ENCODE data around the gene PCDHA2. TPM values are rescaled to one million over a fixed set of nuclear protein-coding genes. Genes with fewer than 3 reads are reported as not detected.
A peak's percentile ranks its signal among the peaks of the same experiment; 100 is the strongest.
"Not testable (repeated sequence)": the region's sequence is repeated elsewhere in the genome, so short reads cannot be mapped to it uniquely, and the experiment has no call there.

PCDHA2 gene
- total RNA-seq, 2 experiments from 2014 or later, result not detected

DNA sequence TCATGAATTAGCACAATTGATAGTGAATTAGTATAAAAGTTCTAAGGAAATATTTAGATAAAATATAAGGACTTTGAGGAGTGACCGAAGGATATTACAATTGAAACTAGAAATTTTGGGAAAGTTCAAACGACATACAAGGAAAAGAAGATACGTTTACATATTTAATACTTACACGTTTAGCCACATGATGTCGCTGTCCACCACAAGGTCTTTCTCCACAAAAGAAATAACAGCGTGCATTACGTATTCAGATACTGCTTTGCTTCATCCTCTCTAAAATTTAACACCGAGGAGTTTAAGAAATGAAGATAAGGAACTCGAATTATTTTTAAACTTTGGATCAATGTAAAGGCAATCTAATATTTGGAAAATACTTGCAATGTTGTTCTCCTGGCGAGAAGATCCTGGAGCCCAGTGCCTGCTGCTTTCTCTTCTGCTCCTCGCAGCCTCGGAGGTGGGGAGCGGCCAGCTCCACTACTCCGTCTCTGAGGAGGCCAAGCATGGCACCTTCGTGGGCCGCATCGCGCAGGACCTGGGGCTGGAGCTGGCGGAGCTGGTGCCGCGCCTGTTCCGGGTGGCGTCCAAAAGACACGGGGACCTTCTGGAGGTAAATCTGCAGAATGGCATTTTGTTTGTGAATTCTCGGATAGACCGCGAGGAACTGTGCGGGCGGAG, 6.3 kb downstream of the PCDHA2 start, which contains the start of gene PCDHA3:
Gene PCDHA3, plus strand, starts transcription at position 242 of the 678 bp plus-strand sequence.
- peak within 1 kb of the TSS; percentile 50 for H3K27ac Mint-ChIP-seq

DNA sequence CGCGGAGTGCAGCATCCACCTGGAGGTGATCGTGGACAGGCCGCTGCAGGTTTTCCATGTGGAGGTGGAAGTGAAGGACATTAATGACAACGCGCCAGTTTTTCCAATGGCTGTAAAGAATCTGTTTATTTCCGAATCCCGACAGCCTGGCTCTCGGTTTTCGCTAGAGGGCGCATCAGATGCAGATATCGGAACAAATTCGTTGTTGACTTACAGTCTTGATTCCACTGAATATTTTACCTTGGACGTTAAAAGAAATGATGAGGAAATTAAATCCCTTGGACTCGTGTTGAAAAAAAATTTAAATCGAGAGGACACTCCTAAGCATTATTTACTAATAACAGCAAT, 6.8 kb downstream of the PCDHA2 start:
- no peak overlapping the region for H3K4me3 Mint-ChIP-seq
- DNase-seq, result no peak
- no peaks in the 10 kb centered on the region for H3K36me3 Mint-ChIP-seq (ENCODE audit: low read depth)
- H3K27me3 Mint-ChIP-seq, result peaks cover 1% of the 10 kb centered on the region
- peak overlapping the region; percentile 50 for H3K27ac Mint-ChIP-seq
- ChIA-PET POLR2A (no interaction called here), CTCF (interaction anchor here (0.8 kb wide), 1 partner anchor 518 kb away, joined by 3 read pairs; no protein-coding TSS in a partner anchor)
- no peaks in the 10 kb centered on the region for H3K4me1 Mint-ChIP-seq
- peaks cover 23% of the 10 kb centered on the region for H3K9me3 Mint-ChIP-seq

More for the DNA sequence above, 6.3 kb downstream of the PCDHA2 start, which contains the start of gene PCDHA3:
- Mint-ChIP-seq H3K27me3 (peaks cover 1% of the 10 kb centered on the region), H3K9me3 (peaks cover 24% of the 10 kb centered on the region), H3K4me1 (no peaks in the 10 kb centered on the region), H3K4me3 (no peak within 1 kb of the TSS), H3K36me3 (ENCODE audit: low read depth) (no peaks in the 10 kb centered on the region)
- ChIA-PET POLR2A (no interaction called here), CTCF (no interaction called here)
- DNase-seq, result no peak

DNA sequence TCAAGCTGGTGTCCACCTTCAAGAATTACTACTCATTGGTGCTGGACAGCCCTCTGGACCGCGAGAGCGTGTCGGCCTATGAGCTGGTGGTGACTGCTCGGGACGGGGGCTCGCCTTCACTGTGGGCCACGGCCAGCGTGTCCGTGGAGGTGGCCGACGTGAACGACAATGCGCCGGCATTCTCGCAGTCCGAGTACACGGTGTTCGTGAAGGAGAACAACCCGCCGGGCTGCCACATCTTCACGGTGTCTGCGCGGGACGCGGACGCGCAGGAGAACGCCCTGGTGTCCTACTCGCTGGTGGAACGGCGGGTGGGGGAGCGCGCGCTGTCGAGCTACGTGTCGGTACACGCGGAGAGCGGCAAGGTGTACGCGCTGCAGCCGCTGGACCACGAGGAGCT, 7.7 kb downstream of the PCDHA2 start:
- peaks cover 25% of the 10 kb centered on the region for H3K9me3 Mint-ChIP-seq
- H3K27ac Mint-ChIP-seq; H3K4me3 Mint-ChIP-seq; H3K27me3 Mint-ChIP-seq; H3K36me3 Mint-ChIP-seq (ENCODE audit: low read depth); DNase-seq; H3K4me1 Mint-ChIP-seq; POLR2A ChIA-PET: not testable (repeated sequence)
- CTCF ChIA-PET, result interaction anchor here (0.8 kb wide), 1 partner anchor 517 kb away, joined by 3 read pairs; no protein-coding TSS in a partner anchor

DNA sequence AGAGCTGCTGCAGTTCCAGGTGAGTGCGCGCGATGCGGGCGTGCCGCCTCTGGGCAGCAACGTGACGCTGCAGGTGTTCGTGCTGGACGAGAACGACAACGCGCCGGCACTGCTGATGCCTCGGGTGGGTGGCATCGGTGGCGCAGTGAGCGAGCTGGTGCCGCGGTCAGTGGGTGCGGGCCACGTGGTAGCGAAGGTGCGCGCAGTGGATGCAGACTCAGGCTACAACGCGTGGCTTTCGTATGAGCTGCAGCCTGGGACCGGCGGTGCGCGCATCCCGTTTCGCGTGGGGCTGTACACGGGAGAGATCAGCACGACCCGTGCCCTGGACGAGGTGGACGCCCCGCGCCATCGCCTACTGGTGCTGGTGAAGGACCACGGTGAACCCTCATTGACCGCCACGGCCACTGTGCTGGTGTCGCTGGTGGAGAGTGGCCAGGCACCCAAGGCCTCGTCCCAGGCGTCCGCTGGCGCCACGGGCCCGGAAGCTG, 8.2 kb downstream of the PCDHA2 start:
- H3K36me3 Mint-ChIP-seq (ENCODE audit: low read depth), result no peaks in the 10 kb centered on the region
- H3K27ac Mint-ChIP-seq, result no peak overlapping the region
- ChIA-PET CTCF (no interaction called here), POLR2A (no interaction called here)
- no peaks in the 10 kb centered on the region for H3K4me1 Mint-ChIP-seq
- peaks cover 27% of the 10 kb centered on the region for H3K9me3 Mint-ChIP-seq
- H3K27me3 Mint-ChIP-seq, result peaks cover 3% of the 10 kb centered on the region
- DNase-seq, result no peak
- H3K4me3 Mint-ChIP-seq, result no peak overlapping the region

DNA sequence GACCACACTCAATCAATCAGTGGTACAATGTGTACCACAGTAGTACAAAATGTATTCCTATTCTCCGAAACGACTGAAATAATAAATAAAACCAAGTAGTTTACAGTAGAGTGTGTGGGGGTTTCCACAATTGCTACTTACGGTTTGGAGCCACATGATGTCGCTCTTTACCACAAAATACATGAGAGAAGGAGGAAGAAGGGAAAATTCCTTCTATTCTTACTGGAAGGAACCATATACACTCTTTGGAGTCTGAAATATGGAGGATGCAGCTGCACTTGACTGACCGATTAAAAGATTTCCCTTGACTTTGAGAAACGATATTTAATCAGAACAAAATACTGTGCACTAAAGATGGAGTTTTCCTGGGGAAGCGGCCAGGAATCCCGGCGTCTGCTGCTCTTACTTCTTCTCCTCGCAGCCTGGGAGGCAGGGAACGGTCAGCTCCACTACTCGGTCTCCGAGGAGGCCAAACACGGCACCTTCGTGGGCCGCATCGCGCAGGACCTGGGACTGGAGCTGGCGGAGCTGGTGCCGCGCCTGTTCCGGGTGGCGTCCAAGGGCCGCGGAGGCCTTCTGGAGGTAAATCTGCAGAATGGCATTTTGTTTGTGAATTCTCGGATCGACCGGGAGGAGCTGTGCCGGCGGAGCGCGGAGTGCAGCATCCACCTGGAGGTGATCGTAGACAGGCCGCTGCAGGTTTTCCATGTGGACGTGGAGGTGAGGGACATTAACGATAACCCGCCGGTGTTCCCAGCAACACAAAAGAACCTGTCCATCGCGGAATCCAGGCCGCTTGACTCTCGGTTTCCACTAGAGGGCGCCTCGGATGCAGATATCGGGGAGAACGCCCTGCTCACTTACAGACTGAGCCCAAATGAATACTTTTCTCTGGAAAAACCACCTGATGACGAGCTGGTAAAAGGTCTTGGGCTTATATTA, 12.5 kb downstream of the PCDHA2 start, which contains the start of gene PCDHA4:
Gene PCDHA4, plus strand, starts transcription at position 235 of the 942 bp plus-strand sequence.
- Mint-ChIP-seq H3K9me3 (peaks cover 25% of the 10 kb centered on the region), H3K36me3 (ENCODE audit: low read depth) (no peaks in the 10 kb centered on the region), H3K4me3 (no peak within 1 kb of the TSS), H3K4me1 (no peaks in the 10 kb centered on the region), H3K27ac (no peak within 1 kb of the TSS), H3K27me3 (peaks cover 2% of the 10 kb centered on the region)
- ChIA-PET CTCF (interaction anchor here (1.0 to 2.6 kb wide), 2 partner anchors 12 to 14 kb away, joined by 3 to 7 read pairs; partner anchors contain the start of gene PCDHA5), POLR2A (no interaction called here)
- DNase-seq, result peak; percentile 20

DNA sequence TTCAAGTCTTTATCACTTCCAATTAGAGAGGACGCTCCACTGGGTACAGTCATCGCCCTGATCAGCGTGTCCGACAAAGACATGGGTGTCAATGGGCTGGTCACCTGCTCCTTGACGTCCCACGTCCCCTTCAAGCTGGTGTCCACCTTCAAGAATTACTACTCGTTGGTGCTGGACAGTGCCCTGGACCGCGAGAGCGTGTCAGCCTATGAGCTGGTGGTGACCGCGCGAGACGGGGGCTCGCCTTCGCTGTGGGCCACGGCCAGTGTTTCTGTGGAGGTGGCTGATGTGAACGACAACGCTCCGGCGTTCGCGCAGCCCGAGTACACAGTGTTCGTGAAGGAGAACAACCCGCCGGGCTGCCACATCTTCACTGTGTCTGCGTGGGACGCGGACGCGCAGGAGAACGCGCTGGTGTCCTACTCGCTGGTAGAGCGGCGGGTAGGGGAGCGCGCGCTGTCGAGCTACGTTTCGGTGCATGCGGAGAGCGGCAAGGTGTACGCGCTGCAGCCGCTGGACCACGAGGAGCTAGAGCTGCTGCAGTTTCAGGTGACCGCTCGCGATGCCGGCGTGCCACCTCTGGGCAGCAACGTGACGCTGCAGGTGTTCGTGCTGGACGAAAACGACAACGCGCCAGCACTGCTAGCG, 13.7 kb downstream of the PCDHA2 start:
- H3K27ac Mint-ChIP-seq; H3K36me3 Mint-ChIP-seq (ENCODE audit: low read depth); H3K4me3 Mint-ChIP-seq; H3K4me1 Mint-ChIP-seq; DNase-seq; POLR2A ChIA-PET; H3K27me3 Mint-ChIP-seq: not testable (repeated sequence)
- CTCF ChIA-PET, result interaction anchor here (2.6 kb wide), 1 partner anchor 12 kb away, joined by 7 read pairs; the partner anchor contains the start of gene PCDHA5
- H3K9me3 Mint-ChIP-seq, result peaks cover 27% of the 10 kb centered on the region

DNA sequence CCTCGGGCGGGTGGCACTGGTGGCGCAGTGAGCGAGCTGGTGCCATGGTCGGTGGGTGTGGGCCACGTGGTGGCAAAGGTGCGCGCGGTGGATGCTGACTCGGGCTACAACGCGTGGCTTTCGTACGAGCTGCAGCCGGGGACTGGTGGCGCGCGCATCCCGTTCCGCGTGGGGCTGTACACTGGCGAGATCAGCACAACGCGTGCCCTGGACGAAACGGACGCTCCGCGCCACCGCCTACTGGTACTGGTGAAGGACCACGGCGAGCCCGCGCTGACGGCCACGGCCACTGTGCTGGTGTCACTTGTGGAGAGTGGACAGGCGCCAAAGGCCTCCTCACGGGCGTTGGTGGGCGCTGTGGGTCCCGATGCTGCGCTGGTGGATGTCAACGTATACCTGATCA, 14.2 kb downstream of the PCDHA2 start:
- Mint-ChIP-seq H3K27ac (no peak overlapping the region), H3K4me1 (no peaks in the 10 kb centered on the region), H3K4me3 (no peak overlapping the region), H3K36me3 (ENCODE audit: low read depth) (no peaks in the 10 kb centered on the region), H3K27me3 (peaks cover 2% of the 10 kb centered on the region), H3K9me3 (peaks cover 23% of the 10 kb centered on the region)
- DNase-seq, result no peak
- CTCF ChIA-PET, result interaction anchor here (2.6 kb wide), 1 partner anchor 12 kb away, joined by 7 read pairs; the partner anchor contains the start of gene PCDHA5
- POLR2A ChIA-PET, result no interaction called here

DNA sequence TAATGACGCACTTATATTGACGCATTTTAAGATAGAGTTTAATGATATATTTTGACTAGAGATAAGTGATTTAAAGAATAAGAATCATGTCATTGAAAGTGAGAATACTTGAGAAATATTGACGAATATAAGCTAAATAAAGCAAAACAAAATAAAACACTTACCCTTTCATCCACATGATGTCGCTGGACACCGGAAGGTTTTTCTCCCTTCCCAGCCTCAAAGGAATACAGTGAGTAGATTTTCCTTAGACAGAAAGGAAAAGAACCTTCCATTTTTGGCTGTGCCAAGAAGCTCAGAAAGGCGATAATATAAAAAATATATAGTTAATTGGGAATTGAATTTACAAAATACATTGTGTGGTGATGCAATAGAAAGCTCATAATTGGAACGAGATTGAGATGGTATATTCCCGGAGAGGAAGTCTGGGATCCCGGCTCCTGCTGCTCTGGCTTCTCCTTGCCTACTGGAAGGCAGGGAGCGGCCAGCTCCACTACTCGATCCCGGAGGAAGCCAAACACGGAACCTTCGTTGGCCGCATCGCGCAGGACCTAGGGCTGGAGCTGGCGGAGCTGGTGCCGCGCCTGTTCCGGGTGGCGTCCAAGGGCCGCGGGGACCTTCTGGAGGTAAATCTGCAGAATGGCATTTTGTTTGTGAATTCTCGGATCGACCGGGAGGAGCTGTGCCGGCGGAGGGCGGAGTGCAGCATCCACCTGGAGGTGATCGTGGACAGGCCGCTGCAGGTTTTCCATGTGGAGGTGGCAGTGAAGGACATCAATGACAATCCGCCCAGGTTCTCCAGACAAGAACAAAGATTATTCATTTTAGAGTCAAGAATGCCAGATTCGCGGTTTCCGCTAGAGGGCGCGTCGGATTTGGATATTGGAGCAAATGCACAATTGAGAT, 27.0 kb downstream of the PCDHA2 start, which contains the start of gene PCDHA5:
Gene PCDHA5, plus strand, starts transcription at position 239 of the 906 bp plus-strand sequence.
- ChIA-PET POLR2A (no interaction called here), CTCF (interaction anchor here (2.2 kb wide), 1 partner anchor 14 kb away, joined by 7 read pairs; the partner anchor contains the start of gene PCDHA4)
- no peaks in the 10 kb centered on the region for H3K27me3 Mint-ChIP-seq
- peaks cover 8% of the 10 kb centered on the region for H3K9me3 Mint-ChIP-seq
- H3K27ac Mint-ChIP-seq, result no peak within 1 kb of the TSS
- H3K4me3 Mint-ChIP-seq, result no peak within 1 kb of the TSS
- no peaks in the 10 kb centered on the region for H3K4me1 Mint-ChIP-seq
- peak; percentile 24 for DNase-seq
- H3K36me3 Mint-ChIP-seq (ENCODE audit: low read depth), result no peaks in the 10 kb centered on the region

DNA sequence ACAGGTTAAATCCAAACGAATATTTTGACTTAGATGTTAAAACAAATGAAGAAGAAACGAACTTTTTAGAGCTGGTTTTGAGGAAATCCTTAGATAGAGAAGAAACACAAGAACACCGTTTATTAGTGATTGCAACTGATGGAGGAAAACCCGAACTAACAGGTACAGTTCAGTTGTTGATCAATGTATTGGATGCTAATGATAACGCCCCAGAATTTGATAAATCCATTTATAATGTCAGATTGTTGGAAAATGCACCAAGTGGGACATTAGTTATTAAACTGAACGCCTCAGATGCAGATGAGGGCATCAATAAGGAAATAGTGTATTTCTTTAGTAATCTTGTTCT, 27.6 kb downstream of the PCDHA2 start:
- Mint-ChIP-seq H3K4me1 (no peaks in the 10 kb centered on the region), H3K4me3 (no peak overlapping the region), H3K36me3 (ENCODE audit: low read depth) (no peaks in the 10 kb centered on the region), H3K9me3 (peaks cover 13% of the 10 kb centered on the region), H3K27ac (no peak overlapping the region), H3K27me3 (peaks cover 2% of the 10 kb centered on the region)
- DNase-seq, result no peak
- CTCF ChIA-PET, result no interaction called here
- POLR2A ChIA-PET, result no interaction called here

DNA sequence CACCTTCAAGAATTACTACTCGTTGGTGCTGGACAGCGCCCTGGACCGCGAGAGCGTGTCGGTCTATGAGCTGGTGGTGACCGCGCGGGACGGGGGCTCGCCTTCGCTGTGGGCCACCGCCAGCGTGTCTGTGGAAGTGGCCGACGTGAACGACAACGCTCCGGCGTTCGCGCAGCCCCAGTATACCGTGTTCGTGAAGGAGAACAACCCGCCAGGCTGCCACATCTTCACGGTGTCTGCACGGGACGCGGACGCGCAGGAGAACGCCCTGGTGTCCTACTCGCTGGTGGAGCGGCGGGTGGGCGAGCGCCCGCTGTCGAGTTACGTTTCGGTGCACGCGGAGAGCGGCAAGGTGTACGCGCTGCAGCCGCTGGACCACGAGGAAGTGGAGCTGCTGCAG, 28.3 kb downstream of the PCDHA2 start:
- POLR2A ChIA-PET; H3K27me3 Mint-ChIP-seq; H3K36me3 Mint-ChIP-seq (ENCODE audit: low read depth); DNase-seq; H3K4me3 Mint-ChIP-seq; H3K4me1 Mint-ChIP-seq; CTCF ChIA-PET; H3K27ac Mint-ChIP-seq: not testable (repeated sequence)
- peaks cover 13% of the 10 kb centered on the region for H3K9me3 Mint-ChIP-seq

DNA sequence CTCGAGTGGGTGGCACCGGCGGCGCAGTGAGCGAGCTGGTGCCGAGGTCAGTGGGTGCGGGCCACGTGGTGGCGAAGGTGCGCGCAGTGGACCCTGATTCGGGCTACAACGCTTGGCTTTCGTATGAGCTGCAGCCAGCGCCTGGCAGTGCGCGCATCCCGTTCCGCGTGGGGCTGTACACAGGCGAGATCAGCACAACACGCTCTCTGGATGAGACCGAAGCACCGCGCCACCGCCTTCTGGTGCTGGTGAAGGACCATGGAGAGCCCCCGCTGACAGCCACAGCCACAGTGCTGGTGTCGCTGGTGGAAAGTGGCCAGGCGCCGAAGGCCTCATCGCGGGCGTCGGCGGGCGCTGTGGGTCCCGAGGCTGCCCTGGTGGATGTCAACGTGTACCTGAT, 28.8 kb downstream of the PCDHA2 start:
- peaks cover 2% of the 10 kb centered on the region for H3K27me3 Mint-ChIP-seq
- H3K36me3 Mint-ChIP-seq (ENCODE audit: low read depth), result no peaks in the 10 kb centered on the region
- POLR2A ChIA-PET, result no interaction called here
- no peak for DNase-seq
- no peaks in the 10 kb centered on the region for H3K4me1 Mint-ChIP-seq
- H3K9me3 Mint-ChIP-seq, result peaks cover 15% of the 10 kb centered on the region
- H3K27ac Mint-ChIP-seq, result no peak overlapping the region
- no peak overlapping the region for H3K4me3 Mint-ChIP-seq
- CTCF ChIA-PET, result no interaction called here
